ENCODE measurements around the gene GCDH.

DNA sequence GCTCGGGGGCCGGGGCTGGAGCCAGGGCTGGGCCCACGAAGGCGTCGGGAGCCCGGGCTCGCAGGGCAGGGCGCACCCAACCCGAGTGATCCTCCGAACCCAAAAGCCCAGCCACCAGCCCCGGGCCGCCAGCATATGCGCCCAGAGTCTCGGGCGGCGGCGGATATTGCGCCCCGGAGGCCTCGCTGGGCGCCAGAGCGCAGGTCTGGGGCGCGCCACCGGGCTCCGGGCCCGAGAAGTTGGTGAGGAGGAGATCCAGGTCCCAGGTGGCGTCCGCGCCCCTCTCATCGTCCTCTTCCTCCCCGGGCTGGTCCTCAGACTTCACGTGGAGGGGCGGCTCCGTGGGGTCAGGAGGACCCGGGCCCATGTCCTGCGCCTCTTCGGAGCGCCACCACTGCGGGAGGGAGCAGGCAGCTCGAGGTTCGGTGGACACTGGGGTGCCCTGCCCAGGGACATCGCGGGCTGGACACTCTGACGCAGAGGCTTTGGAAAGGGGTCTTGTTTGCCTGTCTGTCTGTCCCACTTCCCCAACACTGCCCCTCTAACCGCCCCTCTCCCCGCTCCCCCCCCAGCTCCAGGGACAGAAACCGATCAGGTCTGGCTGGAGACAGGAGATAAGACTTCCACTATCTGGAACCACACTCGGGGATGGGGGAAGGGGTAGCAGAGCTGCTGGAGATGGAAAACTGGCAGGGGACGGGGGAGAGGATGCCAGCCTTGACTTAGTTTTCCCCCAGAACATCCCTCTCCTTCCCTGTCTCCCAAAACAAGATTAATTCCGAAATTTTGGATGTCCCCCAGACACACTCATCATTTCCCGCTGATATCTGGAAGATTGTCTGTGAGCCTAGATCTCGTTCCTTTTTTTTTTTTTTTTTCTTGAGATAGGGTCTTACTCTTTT lies 5.0 kb upstream of the GCDH start:
- TF ChIP-seq CTCF (conservative IDR thresholded peaks at IDR 0.05) (peak; percentile 70; the same call in 1 of the 2 replicates), ZFX (IDR thresholded peaks at IDR 0.05) (no peak)
